Activated CD4-positive, alpha-beta T cell treated with anti-CD3 and anti-CD28 coated beads for 1 hour (primary cell): ENCODE measurements around the gene CAMK2N2.
"Not testable (repeated sequence)": the region's sequence is repeated elsewhere in the genome, so short reads cannot be mapped to it uniquely, and the experiment has no call there.

Source experiments
- DNase-seq: peaks from one replicate; pipeline ENCODE4 v3.0.0-alpha.2; 2020

CAMK2N2 gene

DNA sequence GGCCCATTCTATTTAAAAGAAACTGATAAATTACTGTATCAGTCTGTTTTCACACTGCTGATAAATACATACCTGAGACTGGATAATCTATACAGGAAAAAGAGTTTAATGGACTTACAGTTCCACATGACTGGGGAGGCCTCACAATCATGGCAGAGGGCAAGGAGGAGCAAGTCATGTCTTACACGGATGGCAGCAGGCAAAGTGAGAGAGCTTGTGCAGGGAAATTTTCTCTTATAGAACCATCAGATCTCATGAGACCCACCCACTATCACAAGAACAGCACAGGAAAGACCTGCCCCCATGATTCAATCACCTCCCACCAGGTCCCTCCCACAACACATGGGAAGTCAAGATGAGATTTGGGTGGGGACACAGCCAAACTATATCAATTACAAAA lies 5.9 kb upstream of the CAMK2N2 start:
- not testable (repeated sequence) for DNase-seq

DNA sequence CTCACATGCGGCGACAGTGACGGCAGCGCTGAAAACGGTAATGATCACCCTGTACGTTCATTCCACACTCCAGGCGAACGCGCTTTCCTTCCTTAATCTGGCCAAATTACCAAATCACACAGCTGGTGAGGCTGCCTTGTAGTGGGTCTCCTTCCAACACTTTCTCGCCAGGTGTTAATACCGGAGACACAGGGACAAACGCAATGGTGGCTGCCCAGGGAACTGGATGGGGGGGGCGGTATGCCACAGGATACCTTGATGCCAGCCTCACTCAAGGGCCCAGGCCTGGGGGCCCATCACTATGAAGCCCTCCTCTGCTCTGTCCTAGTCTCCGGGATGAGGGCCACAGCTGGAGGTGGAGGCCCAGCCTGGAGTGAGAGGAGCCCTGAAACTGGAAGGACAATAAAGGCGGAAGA lies 1.4 kb upstream of the CAMK2N2 start:
- DNase-seq = no peak

DNA sequence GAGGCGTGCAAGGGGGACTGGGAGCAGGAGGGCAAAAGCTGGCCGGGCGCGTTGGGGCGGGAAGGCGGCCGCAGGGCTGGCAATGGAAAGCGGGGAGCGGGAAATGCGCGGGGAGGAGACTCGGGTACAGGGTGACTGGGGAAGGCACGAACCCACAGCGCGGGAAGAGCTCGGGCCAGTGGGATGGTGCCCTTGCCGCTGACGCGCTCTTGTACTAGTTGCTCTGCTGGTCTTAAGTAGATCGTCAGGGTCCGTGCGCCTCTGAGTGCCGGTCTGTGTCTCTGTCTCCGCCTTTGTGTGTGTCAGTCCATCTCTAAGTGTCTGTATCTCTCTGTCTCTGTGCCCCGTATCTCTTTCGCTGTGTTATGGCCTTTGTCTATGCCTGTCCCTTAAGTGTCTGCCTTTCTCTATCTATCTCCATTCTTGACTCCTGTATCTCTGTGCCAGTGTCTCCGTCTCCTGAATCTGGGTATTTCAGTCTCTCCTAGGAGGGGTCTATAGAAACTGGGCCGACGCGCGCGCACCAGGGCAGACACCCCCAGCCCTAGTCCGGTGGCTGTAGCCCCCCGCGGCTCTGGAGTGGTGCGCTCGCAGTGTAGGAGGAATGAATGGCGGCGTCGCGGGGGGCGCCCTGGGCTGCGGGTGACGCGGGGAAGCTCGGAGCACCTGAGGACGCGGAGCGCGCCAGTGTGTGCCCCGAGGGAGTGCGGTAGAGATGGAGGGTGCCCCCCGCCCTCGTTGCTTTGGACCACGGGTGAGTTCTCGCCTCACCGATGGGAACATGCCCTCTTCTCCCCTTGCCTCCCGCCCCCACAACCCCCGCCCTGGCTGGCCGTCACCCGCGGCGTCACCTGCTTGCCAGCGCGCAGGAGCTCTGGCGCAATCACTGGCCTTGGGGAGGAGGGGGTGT lies 756 bp upstream of the CAMK2N2 start:
- DNase-seq = no peak

DNA sequence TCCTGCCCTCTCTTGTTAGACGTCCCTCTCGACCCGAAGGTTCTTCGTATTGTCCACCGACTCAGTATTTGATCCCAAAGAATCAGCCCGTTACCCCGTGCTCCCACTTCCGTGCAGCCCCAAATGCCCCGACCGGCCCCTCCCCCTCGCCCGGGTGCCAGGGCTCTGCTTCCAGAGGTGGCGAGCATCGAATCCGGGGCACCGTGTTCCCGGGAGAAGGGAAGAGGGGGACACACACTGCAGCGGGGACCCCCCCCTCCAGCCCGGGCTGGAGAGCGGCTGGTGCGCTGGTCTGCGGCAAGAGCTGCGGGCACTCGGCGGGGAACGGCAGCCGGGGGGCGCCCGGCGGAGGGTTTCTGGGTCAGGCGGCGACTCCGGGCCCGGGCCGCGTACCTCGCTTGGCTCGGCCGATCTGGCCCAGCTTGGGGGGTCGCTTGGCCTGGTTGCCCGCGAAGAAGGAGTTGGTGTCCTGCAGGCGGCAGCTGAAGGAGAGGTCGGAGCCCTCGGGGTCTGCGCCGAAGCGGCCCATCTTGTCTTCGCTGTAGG lies 556 bp downstream of the CAMK2N2 start:
- no peak for DNase-seq

DNA sequence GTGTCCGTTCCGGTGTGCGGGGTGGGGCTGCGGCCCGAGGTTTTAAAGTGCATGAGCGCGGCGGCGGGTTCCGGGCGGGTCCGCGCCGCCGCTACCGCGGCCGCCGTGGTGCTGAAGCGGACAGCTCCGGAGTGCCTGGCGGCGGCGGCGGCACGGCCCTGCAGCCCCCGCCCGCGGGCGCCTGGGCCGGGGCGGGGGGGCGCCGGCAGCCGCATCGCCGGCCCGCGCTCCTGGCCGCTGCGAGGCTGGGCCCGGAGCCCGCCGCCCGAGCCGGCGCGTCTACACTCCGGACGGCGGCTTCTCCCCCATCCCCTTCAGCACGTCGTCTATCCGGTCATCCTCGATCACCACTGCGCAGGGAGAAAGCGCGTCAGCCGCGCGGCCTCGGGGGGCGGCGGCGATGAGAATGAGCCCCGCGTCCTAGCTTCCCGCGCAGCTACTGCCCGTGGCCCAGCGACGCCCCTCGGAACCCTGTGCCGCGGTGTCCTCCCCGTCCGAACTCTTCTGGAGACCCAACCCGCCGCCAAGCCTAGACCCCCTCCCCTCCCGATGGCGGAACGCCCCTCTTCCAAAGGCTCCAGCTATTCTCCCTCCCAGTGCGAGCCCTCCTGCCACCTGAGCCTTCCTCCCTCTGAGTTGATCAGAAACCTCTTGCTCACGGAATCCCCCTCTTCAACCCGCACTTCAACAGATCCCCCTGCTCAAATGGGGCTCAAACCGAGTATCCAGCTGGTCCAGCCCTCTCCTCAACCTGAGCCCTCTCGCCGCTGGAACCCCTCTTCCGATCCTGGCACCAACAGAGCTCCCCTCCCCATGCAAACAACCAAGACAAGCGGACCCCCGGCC lies 1.3 kb downstream of the CAMK2N2 start:
- no peak for DNase-seq

DNA sequence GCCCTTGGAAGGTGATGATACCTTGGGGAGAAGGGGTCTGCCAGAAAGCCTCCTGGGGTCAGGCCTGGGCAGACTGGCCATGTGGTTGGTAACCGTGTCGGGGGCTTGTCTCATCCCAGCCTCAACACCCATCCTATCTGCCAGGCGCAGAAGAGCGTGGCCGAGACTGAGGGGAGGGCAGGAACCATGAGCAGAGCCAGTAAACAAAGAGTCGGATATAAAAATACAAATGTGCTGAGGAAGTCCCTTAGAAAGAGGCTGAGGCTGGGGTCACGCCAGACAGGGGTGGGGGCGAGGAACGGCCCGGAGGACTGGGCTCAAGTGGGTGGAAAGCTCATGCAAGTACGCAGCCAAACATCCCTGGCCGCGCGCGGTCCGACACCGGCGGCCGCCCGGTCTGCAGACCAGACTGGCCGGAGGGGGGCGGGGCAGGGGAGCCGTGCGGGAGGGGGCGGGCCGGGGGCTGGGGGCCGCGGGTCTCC lies 1.9 kb downstream of the CAMK2N2 start:
- no peak for DNase-seq

DNA sequence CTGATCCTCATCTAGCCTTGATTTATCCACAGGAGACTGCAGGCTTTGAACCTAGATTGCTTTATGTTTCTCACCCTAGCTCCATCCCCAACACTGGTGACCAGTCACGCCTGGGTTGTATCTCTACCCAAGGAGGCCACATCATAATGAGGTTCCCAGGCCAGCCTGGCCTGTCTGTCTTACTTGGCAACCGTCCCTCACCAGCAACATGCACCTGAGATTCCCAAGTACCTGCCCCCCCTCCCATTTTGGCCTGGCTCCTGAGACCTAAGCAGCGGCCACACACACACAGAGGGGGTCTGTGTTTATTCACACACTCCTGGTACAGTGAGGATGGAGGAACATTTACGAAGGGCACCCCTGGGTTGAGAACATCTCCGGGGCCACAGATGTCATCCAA lies 2.4 kb downstream of the CAMK2N2 start:
- no peak for DNase-seq

DNA sequence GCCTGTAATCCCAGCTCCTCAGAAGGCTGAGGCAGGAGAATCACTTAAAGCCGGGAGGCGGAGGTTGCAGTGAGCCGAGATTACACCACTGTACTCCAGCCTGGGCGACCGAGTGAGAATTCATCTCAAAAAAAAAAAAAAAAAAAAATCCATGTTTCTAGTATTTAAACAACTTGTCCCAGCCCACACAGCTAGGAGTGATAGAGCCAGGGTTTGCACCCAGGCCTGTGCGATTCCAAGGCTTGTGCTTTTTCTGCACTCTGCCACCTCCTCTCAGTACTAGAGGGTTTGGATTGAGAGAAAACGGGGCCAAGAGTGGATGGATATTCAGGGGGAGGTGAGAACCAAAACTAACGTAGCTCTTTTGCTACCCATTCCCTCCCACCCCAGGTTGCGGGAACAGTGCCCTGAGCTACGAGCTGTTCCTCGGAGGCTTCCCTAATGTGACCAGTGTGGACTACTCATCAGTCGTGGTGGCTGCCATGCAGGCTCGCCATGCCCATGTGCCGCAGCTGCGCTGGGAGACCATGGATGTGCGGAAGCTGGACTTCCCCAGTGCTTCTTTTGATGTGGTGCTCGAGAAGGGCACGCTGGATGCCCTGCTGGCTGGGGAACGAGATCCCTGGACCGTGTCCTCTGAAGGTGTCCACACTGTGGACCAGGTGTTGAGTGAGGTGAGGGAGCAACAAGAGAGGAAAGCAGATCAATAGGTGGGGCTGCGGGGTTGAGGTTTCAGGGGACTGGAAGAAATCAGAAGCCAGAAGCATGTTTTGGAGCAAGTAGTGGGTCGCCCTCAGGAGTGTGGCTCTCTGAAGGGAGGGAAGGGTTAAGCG lies 4.1 kb downstream of the CAMK2N2 start:
- no peak for DNase-seq

DNA sequence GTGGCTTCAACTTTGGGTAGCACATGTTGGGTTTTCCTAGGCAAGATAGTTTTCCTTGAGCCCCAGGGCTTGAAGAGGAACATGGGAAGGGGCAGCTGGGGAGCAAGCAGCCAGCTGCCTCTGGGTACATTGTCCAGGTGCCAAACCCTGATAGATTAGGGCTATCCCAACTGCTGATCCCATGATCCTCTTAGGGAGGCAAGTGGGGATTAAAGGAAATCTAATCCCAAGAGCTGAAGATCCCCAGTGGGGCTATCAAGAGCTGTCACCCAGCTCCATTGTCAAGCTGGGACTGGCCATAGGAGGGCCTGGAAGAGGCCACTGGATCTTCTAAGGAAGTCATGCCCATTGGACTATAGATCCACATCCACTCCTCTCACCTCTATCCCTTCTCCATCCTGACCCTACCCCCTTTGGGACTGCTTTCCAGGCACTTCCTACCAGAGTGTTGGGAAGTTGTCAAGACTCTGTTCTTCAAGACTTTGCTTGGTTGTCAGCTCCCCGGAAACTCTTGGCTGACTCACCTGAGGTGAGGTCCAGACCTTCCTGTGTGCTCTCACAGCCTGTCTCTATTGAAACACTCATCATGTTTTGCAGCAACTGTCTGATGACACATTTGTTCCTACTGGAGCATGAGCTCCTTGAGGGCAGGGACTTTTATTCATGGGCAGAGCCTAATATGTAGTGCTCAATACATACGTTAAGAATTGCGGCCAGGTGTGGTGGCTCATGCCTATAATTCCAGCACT lies 5.9 kb downstream of the CAMK2N2 start:
- DNase-seq = no peak

DNA sequence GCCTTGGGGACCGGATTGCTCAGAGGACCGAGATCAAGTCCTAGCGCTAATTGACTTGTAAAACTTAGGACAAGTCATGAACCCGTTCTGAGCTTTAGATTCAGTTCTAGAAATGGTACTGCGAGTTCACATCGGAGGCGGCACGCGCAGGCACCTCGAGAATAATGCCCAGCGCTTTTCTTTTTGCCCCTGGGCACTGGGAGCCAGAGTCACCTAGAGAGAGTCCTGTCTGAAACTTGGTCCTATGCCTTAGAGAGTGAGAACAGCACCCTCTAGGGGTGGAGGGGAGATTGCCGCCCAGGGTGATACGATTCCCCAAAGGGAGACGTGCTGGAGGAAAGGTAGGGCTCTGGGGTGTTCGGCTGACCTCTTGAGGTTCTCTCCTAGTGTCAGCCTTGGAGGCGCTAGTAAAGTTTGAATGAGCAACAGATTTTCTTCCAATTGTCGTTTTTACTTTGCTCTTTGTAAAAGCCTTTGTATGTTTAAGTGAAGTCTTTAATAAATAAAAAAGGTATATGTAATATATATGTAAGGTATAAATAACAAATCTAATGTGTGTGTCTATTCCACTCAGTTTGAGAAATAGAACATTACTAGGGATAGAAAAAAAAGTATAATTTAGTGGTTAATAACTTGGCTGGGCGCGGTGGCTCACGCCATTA lies 11.1 kb downstream of the CAMK2N2 start:
- DNase-seq = peak; percentile 75

DNA sequence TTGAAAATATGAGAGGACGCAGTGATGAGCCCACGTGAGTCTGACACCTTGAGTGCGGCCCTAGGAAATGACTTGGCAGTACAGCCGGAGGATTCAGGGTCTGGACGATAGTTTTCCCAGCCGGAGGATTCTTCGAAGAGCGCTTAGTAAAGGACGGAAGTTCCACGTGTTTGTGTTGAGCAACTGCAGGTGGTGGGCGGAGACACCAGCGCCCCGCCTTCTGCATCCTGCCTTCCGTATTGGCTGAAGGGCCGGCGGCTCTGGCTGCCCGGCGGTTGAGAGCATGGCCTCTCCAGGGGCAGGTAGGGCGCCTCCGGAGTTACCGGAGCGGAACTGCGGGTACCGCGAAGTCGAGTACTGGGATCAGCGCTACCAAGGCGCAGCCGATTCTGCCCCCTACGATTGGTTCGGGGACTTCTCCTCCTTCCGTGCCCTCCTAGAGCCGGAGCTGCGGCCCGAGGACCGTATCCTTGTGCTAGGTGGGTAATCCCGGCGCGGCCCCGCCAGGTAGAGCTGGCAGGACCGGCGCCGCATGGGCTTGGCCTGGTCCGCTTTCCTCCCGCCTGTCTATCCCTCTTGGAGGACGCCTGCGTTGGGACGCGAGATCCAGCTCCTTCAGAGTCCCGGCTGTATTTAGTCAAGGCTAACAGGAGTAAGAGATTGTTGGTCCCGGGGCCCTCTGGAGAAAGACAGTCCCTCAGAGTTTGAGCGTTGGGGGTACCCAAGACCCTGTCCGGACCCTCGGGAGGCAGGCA lies 11.8 kb downstream of the CAMK2N2 start, which contains the start of gene EEF1AKMT4:
TSS of gene EEF1AKMT4 (plus strand) at position 261 of the 755 bp plus-strand sequence. CDS start at position 284, 23 bp downstream.
- peak; percentile 92 for DNase-seq

DNA sequence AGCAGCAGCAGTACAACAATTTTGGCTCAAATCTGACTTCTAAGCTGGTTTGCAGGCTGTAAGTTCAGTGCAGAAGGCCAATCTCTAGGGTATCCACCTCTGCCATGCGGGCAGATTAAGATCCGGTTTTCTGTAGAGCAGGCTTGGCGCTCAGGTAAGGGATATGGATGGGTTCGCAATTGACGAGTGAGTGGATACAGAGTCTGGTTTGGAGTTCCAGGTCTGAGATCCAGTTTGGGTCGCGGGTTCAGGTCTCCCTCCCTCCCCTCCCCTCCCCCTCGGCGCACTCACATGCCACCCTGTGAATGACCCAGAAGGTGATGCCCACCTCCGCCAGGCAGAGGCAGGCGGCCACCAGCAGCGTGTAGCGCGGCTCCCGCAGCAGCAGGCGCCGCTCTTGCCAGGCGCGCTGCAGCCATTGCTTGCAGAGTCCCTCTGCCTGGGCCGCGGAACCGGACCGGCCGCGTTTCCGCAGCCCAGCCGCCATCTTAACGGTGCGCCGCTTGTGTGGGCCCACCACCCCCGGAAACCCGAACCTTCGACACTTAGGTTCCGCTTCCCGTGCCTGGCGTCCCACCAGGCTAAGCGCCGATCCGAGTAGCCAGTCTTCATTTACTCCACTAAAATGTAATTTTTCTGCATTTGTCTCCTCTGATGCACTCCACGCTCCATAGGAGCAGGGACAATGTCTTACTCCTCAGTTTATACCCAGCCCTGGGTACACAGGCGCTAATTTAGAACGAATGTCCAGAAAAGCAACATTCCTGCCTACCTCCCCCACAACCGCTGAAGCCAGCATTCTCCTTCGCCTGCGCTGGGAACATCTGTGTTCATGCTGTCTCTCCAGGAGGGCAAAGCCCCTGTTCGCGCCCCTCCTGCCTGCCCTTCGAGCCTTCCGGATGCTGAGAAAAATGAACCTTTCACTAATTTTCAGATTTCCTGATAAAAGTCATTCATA lies 12.6 kb downstream of the CAMK2N2 start, which contains the start of gene ALG3:
TSS of gene ALG3 (minus strand) at position 509 of the 958 bp plus-strand sequence. CDS start at position 487, 22 bp downstream.
- DNase-seq = peak; percentile 78

DNA sequence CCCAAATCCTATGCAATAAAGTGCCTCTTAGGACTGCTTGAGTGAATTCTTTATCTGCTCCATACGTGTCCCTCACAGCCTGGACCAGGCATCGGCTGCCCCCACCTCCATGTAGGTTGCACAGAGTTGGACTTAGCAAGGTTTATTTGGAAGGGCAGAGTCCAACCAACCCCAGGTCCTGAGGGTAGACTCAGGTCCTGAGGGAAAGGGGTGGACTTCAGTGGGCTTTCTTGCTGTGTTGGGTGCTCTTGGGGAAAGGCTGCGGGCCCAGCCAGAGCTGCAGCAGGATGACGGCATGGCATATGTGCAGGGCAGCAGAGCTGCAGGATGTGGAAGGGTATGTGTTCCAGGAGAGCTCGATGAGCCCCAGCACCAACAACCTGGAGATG lies 19.1 kb downstream of the CAMK2N2 start:
- no peak for DNase-seq

DNA sequence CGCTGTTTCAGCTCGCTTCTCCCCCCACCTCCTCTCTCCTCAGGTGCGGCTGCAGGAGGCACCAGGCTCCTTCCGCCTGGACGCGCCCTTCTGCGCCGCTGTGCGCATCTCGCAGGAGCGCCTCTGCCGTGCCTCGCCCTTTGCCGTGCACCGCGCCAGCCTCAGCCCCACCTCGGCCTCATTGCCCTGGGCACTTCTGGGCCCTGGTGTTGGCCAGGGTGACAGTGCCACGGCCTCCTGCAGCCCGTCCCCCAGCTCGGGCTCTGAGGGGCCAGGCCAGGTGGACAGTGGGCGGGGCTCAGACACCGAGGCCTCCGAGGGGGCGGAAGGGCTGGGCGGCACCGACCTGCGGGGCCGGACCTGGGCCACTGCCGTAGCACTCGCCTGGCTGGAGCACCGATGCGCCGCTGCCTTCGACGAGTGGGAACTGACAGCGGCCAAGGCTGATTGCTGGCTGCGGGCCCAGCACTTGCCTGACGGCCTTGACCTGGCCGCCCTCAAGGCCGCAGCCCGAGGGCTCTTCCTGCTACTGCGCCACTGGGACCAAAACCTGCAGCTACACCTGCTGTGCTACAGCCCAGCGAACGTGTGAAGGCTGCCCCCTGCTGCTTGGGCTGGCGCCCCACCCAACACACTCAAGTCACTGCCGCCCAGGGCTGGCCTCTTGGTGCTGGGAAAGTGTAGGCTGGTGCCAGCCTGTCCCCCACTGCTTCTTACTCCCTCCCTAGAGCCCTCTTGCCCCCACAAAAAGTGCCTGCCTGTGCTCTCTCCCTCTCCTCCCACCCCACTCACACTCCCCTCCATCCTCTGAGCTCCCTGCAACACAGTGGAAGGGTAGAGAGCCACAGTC lies 19.7 kb downstream of the CAMK2N2 start:
- no peak for DNase-seq

DNA sequence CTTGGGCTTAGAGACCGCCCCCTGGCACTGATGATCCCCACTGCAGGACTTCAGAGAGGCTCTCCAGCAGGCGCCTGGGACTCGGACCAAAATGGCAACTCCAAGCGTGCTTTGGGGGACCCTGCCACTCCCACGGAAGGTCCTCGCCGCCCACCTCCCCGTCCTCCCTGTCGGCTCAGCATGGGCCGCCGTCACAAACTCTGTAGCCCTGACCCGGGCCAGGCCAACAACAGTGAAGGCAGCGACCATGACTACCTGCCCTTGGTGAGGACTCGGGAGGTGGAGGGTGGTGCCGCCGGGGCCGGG lies 20.3 kb downstream of the CAMK2N2 start:
- no peak for DNase-seq

DNA sequence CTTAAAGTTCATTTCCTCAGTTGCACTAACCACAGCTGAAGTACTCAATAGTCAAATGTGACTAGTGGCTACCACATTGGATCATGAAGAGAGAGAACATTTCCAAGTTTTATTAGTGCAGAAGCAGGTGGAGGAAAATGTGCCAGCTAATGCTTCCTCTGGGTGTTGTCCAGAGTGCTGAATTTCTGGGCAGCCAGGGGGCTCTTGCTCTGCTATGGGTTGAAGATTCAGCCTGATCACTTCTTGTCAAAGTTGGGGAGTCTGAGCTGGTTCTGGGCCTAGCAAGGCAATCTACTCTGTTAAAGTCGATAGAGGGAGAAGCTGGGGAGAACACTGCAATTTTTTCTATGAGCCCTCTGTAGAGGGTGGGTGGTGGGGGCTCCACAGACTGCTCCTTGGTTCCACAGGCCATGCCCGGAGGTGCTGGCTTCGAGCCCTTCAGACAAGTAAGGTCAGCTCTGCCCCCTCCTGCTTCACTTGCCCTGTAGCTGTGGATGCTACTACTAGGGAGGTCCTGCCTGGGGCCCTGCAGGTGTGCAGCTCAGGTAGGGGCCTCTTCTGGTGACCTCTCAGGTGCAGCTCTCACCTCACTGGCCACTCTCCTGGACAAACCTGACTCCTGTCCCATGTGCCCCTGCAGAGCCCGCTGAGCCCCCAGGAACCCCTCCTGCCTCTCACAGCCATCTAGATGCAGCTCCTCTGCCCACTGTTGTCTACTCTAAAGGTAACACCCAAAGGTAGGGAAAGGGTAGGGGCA lies 20.8 kb downstream of the CAMK2N2 start:
- DNase-seq = no peak

DNA sequence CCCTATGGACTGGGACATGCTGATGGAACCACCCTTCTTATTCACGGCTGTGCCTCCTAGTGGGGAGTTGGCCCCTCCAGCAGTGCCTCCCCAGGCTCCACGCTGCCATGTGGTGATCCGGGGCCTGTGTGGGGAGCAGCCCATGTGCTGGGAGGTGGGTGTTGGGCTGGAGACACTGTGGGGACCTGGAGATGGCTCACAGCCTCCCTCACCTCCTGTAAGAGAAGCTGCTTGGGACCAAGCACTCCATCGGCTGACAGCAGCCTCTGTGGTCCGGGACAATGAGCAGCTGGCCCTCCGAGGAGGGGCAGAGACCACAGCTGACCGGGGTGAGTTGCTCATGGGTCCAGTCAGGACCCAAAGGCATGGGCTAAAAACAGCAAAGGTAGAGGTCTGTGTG lies 21.6 kb downstream of the CAMK2N2 start:
- DNase-seq = no peak
